ENCODE data around the gene ENDOG. TPM values are rescaled to one million over a fixed set of nuclear protein-coding genes. Genes with fewer than 3 reads are reported as not detected.

ENDOG gene
- total RNA-seq, 1 experiment from 2014 or later: 25.8 TPM

- no peak for TF ChIP-seq ZNF425 (CRISPR knock-in tag; conservative IDR thresholded peaks at IDR 0.05)
- TF ChIP-seq FOXK1 (CRISPR knock-in tag; IDR thresholded peaks at IDR 0.05): peak; percentile 99
- TF ChIP-seq TEAD4 (CRISPR knock-in tag; IDR thresholded peaks at IDR 0.05): no peak
- peak; percentile 56; the same call in 1 of the 2 replicates for TF ChIP-seq HMGXB4 (CRISPR knock-in tag; IDR thresholded peaks at IDR 0.05)
- TF ChIP-seq CREB1 (CRISPR knock-in tag; IDR thresholded peaks at IDR 0.05): no peak
- TF ChIP-seq ZNF416 (CRISPR knock-in tag; IDR thresholded peaks at IDR 0.05): peak; percentile 71
- 0 out of 2 replicates have a peak, but pooled peaks have one; percentile 18 for TF ChIP-seq PRRX2 (CRISPR knock-in tag; IDR thresholded peaks at IDR 0.05)
- TF ChIP-seq GABPB1 (CRISPR knock-in tag; IDR thresholded peaks at IDR 0.05): peak; percentile 87
- 0 out of 2 replicates have a peak, but pooled peaks have one; percentile 5 for TF ChIP-seq GTF2I (CRISPR knock-in tag; conservative IDR thresholded peaks at IDR 0.05)
- TF ChIP-seq CREM (CRISPR knock-in tag; IDR thresholded peaks at IDR 0.05): peak; percentile 91
- peak; percentile 71 for TF ChIP-seq USF2 (CRISPR knock-in tag; IDR thresholded peaks at IDR 0.05)
- peak; percentile 84 for TF ChIP-seq ZBTB43 (CRISPR knock-in tag; IDR thresholded peaks at IDR 0.05)
- TF ChIP-seq MYBL2 (CRISPR knock-in tag; IDR thresholded peaks at IDR 0.05): peak; percentile 80; the same call in 1 of the 2 replicates
- peak; percentile 44; the same call in 1 of the 2 replicates for TF ChIP-seq FOXP1 (CRISPR knock-in tag; IDR thresholded peaks at IDR 0.05; ENCODE audit: borderline replicate concordance)
- no peak for TF ChIP-seq ELF4 (CRISPR knock-in tag; IDR thresholded peaks at IDR 0.05; ENCODE audit: low read depth)
- TF ChIP-seq TEAD1 (CRISPR knock-in tag; IDR thresholded peaks at IDR 0.05): no peak
- TF ChIP-seq KAT7 (CRISPR knock-in tag; IDR thresholded peaks at IDR 0.05; ENCODE audit: borderline replicate concordance): peak; percentile 62; the same call in 1 of the 2 replicates
These were observed 46.4 kb upstream of the ENDOG start, which contains the start of gene ZER1 (continued) for GRCh38 chr9:128771745-128772519.

GRCh38 chr9:128773049-128773448 is 45.3 kb upstream of the ENDOG start:
- H3K27me3 Mint-ChIP-seq (ENCODE audit: low read depth): peaks cover 2% of the 10 kb centered on the region; the same call in 1 of the 2 replicates
- ChIA-PET POLR2A (interaction anchor here (0.6 kb wide), 1 partner anchor 12 kb away, joined by 3 read pairs; no protein-coding TSS in a partner anchor), CTCF (interaction anchor here (1.1 to 3.4 kb wide), 3 partner anchors 8 to 40 kb away, joined by 3 to 20 read pairs (median 3); no protein-coding TSS in a partner anchor)
- H3K4me1 Mint-ChIP-seq: peaks cover 9% of the 10 kb centered on the region
- no peaks in the 10 kb centered on the region for H3K9me3 Mint-ChIP-seq
- H3K36me3 Mint-ChIP-seq: no peaks in the 10 kb centered on the region
- H3K4me3 Mint-ChIP-seq: peak overlapping the region; percentile 85
- TF ChIP-seq PRRX2 (CRISPR knock-in tag; IDR thresholded peaks at IDR 0.05) (no peak), ZNF423 (CRISPR knock-in tag; IDR thresholded peaks at IDR 0.05) (no peak), ZNF232 (CRISPR knock-in tag; IDR thresholded peaks at IDR 0.05) (no peak), TCF7 (CRISPR knock-in tag; IDR thresholded peaks at IDR 0.05; ENCODE audit: low read depth) (no peak), PREB (CRISPR knock-in tag; IDR thresholded peaks at IDR 0.05; ENCODE audit: borderline replicate concordance) (no peak), ZNF425 (CRISPR knock-in tag; conservative IDR thresholded peaks at IDR 0.05) (no peak), MXD4 (CRISPR knock-in tag; IDR thresholded peaks at IDR 0.05; ENCODE audit: borderline replicate concordance) (no peak)
- H3K27ac Mint-ChIP-seq: peak overlapping the region; percentile 23; the same call in 1 of the 2 replicates
- ATAC-seq: no peak
- DNase-seq (ENCODE audit: low spot score): no peak

Measured in WTC11 (cell line).